DND-41 (cell line): Measurements from ENCODE around the gene PNLIPRP3.

ENCODE experiments used
- CTCF ChIP-seq: IDR thresholded peaks from 2 replicates; pipeline ENCODE4 v1.5.1; 2012; ENCODE audit warnings: borderline replicate concordance, low read length, moderate library complexity, mild to moderate bottlenecking; ENCODE audit not compliant: poor library complexity, severe bottlenecking; ENCODE audit errors: extremely low read depth
- EZH2 ChIP-seq: IDR thresholded peaks from 3 replicates; pipeline ENCODE4 v1.6.1; 2012; ENCODE audit warnings: borderline replicate concordance, low read depth, mild to moderate bottlenecking, moderate library complexity, low read length, inconsistent platforms; ENCODE audit not compliant: severe bottlenecking

DNA sequence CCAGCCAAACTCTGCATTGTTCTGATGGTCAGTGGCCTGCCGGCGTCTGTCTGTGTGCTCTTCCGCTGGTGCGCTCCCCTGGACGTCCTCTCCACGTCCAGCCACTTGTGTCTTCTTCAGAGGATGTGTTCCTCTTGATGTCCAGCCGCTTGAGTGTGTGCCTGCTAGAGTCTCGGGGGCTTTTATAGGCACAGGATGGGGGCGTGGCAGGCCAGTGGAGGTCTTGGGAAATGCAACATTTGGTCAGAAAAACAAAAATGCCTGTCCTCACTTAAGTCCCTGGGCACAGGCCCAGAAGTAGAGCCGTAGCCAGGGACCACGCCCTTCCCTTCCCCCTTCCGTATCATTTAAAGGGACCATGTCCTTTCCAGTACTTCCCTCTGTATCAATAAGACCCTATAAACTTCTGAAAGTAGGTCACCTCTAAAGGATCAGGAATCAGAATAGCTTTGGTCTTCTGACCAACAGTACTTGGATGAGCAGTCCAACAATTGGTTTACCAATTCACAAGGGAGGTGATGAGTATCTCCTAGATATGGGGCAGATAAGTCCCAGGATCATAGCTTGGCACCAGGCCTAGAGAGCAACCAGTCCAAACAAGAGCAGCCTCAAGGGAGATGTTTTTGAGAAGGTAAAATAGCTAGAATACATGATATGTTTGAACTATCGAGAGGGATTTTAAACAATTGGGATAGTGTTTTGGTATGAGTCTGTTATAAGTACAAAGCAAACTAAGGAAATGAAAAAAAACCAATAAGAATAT is 32.2 kb upstream of the PNLIPRP3 start:
- TF ChIP-seq CTCF: no peak
- TF ChIP-seq EZH2: no peak
